Body of pancreas (tissue), 4 donors: ENCODE results near the gene PDE8B.

Experiments used
- POLR2A ChIP-seq, 3 donors: fragments of 450-650 bp; IDR thresholded peaks; one replicate each; pipeline ENCODE4 v1.6.1; 2016; ENCODE audit warnings: antibody characterized with exemption in 3 of 3, mild to moderate bottlenecking in 2 of 3
- TF ChIP-seq, protein P1 (sequence below), 7 experiments: fragments of 450-650 bp in 4 of 7; fragments of 200-600 bp in 3 of 7; sonication (generic) in 3 of 7; IDR thresholded peaks; one replicate each; pipeline ENCODE4 v1.5.1; 2016 to 2019; ENCODE audit warnings: antibody characterized with exemption in 7 of 7

- TF ChIP-seq, protein P1, sequence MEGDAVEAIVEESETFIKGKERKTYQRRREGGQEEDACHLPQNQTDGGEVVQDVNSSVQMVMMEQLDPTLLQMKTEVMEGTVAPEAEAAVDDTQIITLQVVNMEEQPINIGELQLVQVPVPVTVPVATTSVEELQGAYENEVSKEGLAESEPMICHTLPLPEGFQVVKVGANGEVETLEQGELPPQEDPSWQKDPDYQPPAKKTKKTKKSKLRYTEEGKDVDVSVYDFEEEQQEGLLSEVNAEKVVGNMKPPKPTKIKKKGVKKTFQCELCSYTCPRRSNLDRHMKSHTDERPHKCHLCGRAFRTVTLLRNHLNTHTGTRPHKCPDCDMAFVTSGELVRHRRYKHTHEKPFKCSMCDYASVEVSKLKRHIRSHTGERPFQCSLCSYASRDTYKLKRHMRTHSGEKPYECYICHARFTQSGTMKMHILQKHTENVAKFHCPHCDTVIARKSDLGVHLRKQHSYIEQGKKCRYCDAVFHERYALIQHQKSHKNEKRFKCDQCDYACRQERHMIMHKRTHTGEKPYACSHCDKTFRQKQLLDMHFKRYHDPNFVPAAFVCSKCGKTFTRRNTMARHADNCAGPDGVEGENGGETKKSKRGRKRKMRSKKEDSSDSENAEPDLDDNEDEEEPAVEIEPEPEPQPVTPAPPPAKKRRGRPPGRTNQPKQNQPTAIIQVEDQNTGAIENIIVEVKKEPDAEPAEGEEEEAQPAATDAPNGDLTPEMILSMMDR (IDR thresholded peaks at IDR 0.05) = no peak
- TF ChIP-seq POLR2A (IDR thresholded peaks at IDR 0.05) = no peak
Measured at GRCh38 chr5:77431719-77432118, 221.2 kb downstream of the PDE8B start.
